Measurements from ENCODE around the gene BID.

The BID gene

GRCh38 chr22:17794726-17795542 lies 20.7 kb upstream of the BID start:
- H3K4me3 ChIP-seq (ENCODE audit: low read depth, low read length), result no peak overlapping the region
- DNase-seq (ENCODE audit: low read depth), result no peak
- no peak for TF ChIP-seq CTCF (IDR thresholded peaks at IDR 0.05; ENCODE audit: control insufficient read depth, extremely low read depth, insufficient read depth)

DNA sequence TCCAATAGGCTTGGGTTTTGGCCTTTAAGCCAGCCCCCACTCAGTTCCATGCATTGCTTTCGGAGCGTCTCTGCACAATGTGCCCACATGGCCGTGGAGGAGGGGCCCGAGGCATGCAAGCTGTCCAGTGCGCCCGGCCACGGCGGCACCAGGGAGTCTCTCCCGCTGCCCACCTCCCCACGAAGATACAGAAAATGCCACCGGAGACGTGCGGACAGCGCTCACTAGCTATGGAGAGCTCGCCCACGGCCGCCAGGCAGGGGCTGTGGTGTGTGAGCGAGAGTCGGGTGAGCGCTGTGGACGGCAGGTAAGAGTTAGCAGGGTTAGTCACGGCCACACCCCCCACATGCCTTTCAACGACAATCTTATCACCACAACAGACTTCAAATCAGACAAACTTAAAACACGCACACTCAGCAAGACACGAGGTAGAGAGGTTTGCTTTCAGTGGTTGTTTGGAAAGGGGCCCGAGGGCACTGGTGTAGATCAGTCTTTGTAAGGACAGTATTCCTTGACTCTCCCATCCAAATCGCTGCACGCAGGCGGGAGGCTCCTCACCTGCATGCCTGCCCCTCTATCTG lies 18.7 kb upstream of the BID start:
- no peak for TF ChIP-seq CTCF (IDR thresholded peaks at IDR 0.05; ENCODE audit: control insufficient read depth, extremely low read depth, insufficient read depth)

GRCh38 chr22:17792299-17792698 lies 18.0 kb upstream of the BID start:
- no peak for DNase-seq (ENCODE audit: low read depth)
- no peak overlapping the region for H3K4me3 ChIP-seq (ENCODE audit: low read depth, low read length)
- no peak for TF ChIP-seq CTCF (IDR thresholded peaks at IDR 0.05; ENCODE audit: control insufficient read depth, extremely low read depth, insufficient read depth)

More for the DNA sequence above, 18.7 kb upstream of the BID start:
- DNase-seq (ENCODE audit: low read depth), result no peak
- no peak overlapping the region for H3K4me3 ChIP-seq (ENCODE audit: low read depth, low read length)

DNA sequence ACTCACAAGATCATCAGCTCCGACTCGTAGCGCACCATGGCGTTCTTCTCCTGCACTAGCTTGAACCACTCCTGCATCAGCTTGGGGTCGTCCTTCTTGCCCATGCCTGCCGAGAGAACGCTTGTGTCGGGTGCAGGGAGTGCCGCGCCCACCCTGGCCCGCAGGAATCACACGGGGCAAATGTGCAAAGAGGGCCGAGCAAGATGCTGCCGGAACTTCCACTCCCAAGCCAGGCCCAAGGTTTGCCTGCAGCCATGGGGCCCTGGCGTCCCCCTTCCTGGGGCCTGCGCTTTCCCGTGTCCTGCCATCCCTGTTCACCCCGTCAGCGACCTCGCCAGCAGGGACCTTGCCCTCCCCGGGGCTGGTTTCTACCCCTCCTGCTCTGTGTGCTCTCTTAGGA lies 16.9 kb upstream of the BID start:
- DNase-seq (ENCODE audit: low read depth), result no peak
- H3K4me3 ChIP-seq (ENCODE audit: low read depth, low read length), result no peak overlapping the region
- TF ChIP-seq CTCF (IDR thresholded peaks at IDR 0.05; ENCODE audit: control insufficient read depth, extremely low read depth, insufficient read depth), result no peak

- no peak for DNase-seq (ENCODE audit: low read depth)
- no peak overlapping the region for H3K4me3 ChIP-seq (ENCODE audit: low read depth, low read length)
- TF ChIP-seq CTCF (IDR thresholded peaks at IDR 0.05; ENCODE audit: control insufficient read depth, extremely low read depth, insufficient read depth), result no peak
Measured at GRCh38 chr22:17789379-17790200, 15.3 kb upstream of the BID start.

- H3K4me3 ChIP-seq (ENCODE audit: low read depth, low read length), result no peak overlapping the region
- no peak for TF ChIP-seq CTCF (IDR thresholded peaks at IDR 0.05; ENCODE audit: control insufficient read depth, extremely low read depth, insufficient read depth)
- no peak for DNase-seq (ENCODE audit: low read depth)
Measured at GRCh38 chr22:17788528-17789378, 14.5 kb upstream of the BID start.
